A549 (cell line): ENCODE data around the gene RRP8. TPM values are rescaled to one million over a fixed set of nuclear protein-coding genes. Genes with fewer than 3 reads are reported as not detected.

ENCODE experiments used
- ATAC-seq, 2 experiments: fragments of 200-7000 bp in 1 of 2; fragments of >200 bp in 1 of 2; cut with Nextera tagmentation in 1 of 2; cut with Tn5 transposase in 1 of 2; 3 replicates each; pipeline versions ENCODE4 v1.8.0 to v1.9.1; 2018 to 2020; ENCODE audit warnings: mild to moderate bottlenecking in 1 of 2, moderate library complexity in 1 of 2
- CTCF ChIA-PET: fragments of 300-600 bp; sonication (Branson Sonifier 250); formaldehyde crosslinking; extraction: SDS; loops from one replicate; lab custom pipeline; 2021; ENCODE audit warnings: antibody characterized with exemption, inconsistent platforms; lab: Yijun Ruan, JAX
- POLR2A ChIA-PET: fragments of 350-600 bp; formaldehyde crosslinking; extraction: SDS; loops from one replicate; lab custom pipeline; 2021; ENCODE audit warnings: antibody characterized with exemption, inconsistent platforms; lab: Yijun Ruan, JAX
- DNase-seq, 2 experiments: peaks; one replicate each; pipeline versions ENCODE4 v3.0.0 to v3.0.0-alpha.2; 2011 to 2016; ENCODE audit warnings: low read depth in 1 of 2, low spot score in 1 of 2
- FAIRE-seq: peaks from 2 replicates; lab custom pipeline; 2011; peaks lifted over from hg19 to GRCh38; lab: Jason Lieb, UNC
- H3K27ac ChIP-seq, 2 experiments: fragments of >200 bp; sonication (Bioruptor Twin); formaldehyde crosslinking; 3 replicates each; pipeline ENCODE4 v1.5.1; 2016 to 2017
- H3K4me1 ChIP-seq: fragments of >200 bp; sonication (Bioruptor Twin); formaldehyde crosslinking; 3 replicates; pipeline ENCODE4 v1.6.1; 2016
- H3K4me2 ChIP-seq: fragments of >200 bp; sonication (Bioruptor Twin); formaldehyde crosslinking; 3 replicates; pipeline ENCODE4 v1.6.1; 2016
- H3K4me3 ChIP-seq: fragments of >200 bp; sonication (Bioruptor Twin); formaldehyde crosslinking; 3 replicates; pipeline ENCODE4 v1.5.1; 2016
- H3K9me3 ChIP-seq: fragments of >200 bp; sonication (Bioruptor Twin); formaldehyde crosslinking; 3 replicates; pipeline ENCODE4 v1.6.1; 2016
- BHLHE40 ChIP-seq: IDR thresholded peaks from 2 replicates; pipeline ENCODE4 v1.6.1; 2012; ENCODE audit warnings: low read depth, low read length, inconsistent platforms
- CHD4 ChIP-seq: fragments of 200-600 bp; sonication (generic); IDR thresholded peaks from 2 replicates; pipeline ENCODE4 v1.6.1; 2016; ENCODE audit warnings: antibody characterized with exemption, mild to moderate bottlenecking, borderline replicate concordance
- EHF ChIP-seq: fragments of 250-450 bp; sonication (Bioruptor Pico); IDR thresholded peaks from 2 replicates; pipeline ENCODE4 v1.5.0; 2020; ENCODE audit warnings: mild to moderate bottlenecking
- ESRRA ChIP-seq: fragments of 150-350 bp; IDR thresholded peaks from 2 replicates; pipeline ENCODE4 v1.6.1; 2014; ENCODE audit warnings: mild to moderate bottlenecking, low read length, borderline replicate concordance
- HEYL ChIP-seq: fragments of 250-450 bp; sonication (Bioruptor Pico); IDR thresholded peaks from 2 replicates; pipeline ENCODE4 v1.8.0; 2021; ENCODE audit warnings: mild to moderate bottlenecking, moderate library complexity
- HOXB13 ChIP-seq: fragments of 250-450 bp; sonication (Bioruptor Pico); IDR thresholded peaks from 2 replicates; pipeline ENCODE4 v1.5.0; 2020; ENCODE audit warnings: low read depth, mild to moderate bottlenecking, moderate library complexity
- HOXB5 ChIP-seq: fragments of 250-450 bp; sonication (Bioruptor Pico); IDR thresholded peaks from 2 replicates; pipeline ENCODE4 v1.5.0; 2020; ENCODE audit warnings: mild to moderate bottlenecking, moderate library complexity
- JUN ChIP-seq, 2 experiments: fragments of >200 bp; sonication (Bioruptor Twin); formaldehyde crosslinking; IDR thresholded peaks; 2 replicates in 1 of 2; 3 replicates in 1 of 2; pipeline ENCODE4 v1.6.1; 2016 to 2017
- MAFK ChIP-seq: fragments of 450-650 bp; IDR thresholded peaks from 2 replicates; pipeline ENCODE4 v1.6.1; 2014; ENCODE audit not compliant: partially characterized antibody
- MAX ChIP-seq: IDR thresholded peaks from 2 replicates; pipeline ENCODE4 v1.6.1; 2012
- MYC ChIP-seq: IDR thresholded peaks from 2 replicates; pipeline ENCODE4 v1.6.1; 2012; ENCODE audit warnings: mild to moderate bottlenecking, inconsistent platforms, low read length, improper control_type of control experiment, borderline replicate concordance
- NPAS2 ChIP-seq: fragments of 250-450 bp; sonication (Bioruptor Pico); IDR thresholded peaks from 2 replicates; pipeline ENCODE4 v1.8.0; 2022; ENCODE audit warnings: mild to moderate bottlenecking, moderate library complexity, borderline replicate concordance
- NR3C1 ChIP-seq: fragments of >200 bp; sonication (Bioruptor Twin); formaldehyde crosslinking; IDR thresholded peaks from 3 replicates; pipeline ENCODE4 v1.6.1; 2017
- PHF8 ChIP-seq: fragments of 200-600 bp; sonication (generic); IDR thresholded peaks from 2 replicates; pipeline ENCODE4 v1.6.1; 2016; ENCODE audit warnings: low read depth, mild to moderate bottlenecking, antibody characterized with exemption, moderate library complexity, borderline replicate concordance
- POLR2AphosphoS2 ChIP-seq: conservative IDR thresholded peaks from 2 replicates; pipeline ENCODE4 v1.6.1; 2012; ENCODE audit warnings: low read length, improper control_type of control experiment, inconsistent platforms
- RARB ChIP-seq: fragments of 250-450 bp; sonication (Bioruptor Pico); IDR thresholded peaks from 2 replicates; pipeline ENCODE4 v1.8.0; 2021; ENCODE audit warnings: mild to moderate bottlenecking, moderate library complexity
- SREBF2 ChIP-seq: fragments of 450-650 bp; IDR thresholded peaks from 2 replicates; pipeline ENCODE4 v1.6.1; 2014; ENCODE audit warnings: mild to moderate bottlenecking, moderate library complexity
- USF2 ChIP-seq: fragments of 450-650 bp; IDR thresholded peaks from 2 replicates; pipeline ENCODE4 v1.6.1; 2014; ENCODE audit warnings: antibody characterized with exemption
- ZC3H11A ChIP-seq: fragments of 450-650 bp; IDR thresholded peaks from 2 replicates; pipeline ENCODE4 v1.6.1; 2014; ENCODE audit warnings: antibody characterized with exemption, mild to moderate bottlenecking
- ZNF302 ChIP-seq: fragments of 250-450 bp; sonication (Bioruptor Pico); IDR thresholded peaks from 2 replicates; pipeline ENCODE4 v1.9.0; 2021; ENCODE audit warnings: inconsistent platforms, mild to moderate bottlenecking, moderate library complexity
- ZSCAN20 ChIP-seq: fragments of 250-450 bp; sonication (Bioruptor Pico); IDR thresholded peaks from 2 replicates; pipeline ENCODE4 v1.8.0; 2022; ENCODE audit warnings: mild to moderate bottlenecking, moderate library complexity
- WGBS: methylation state at CpG from one replicate; pipeline ENCODE4 v1.1.6; 2017; ENCODE audit errors: missing lambda C conversion rate; 5-methylcytosine and 5-hydroxymethylcytosine counted together
- polyA plus RNA-seq, 4 experiments: library from polyadenylated mRNA; depleted of rRNA in 3 of 4; stranded (reverse); fragments of >200 nt; fragmentation: RNase III in 1 of 4; extraction: RNeasy Plus Mini Kit Qiagen cat#74134 plus additional on column Dnase treatment in 1 of 4; gene quantifications; 2 replicates in 3 of 4; 3 replicates in 1 of 4; pipeline ENCODE4 v1.2.3, GENCODE V29; 2011 to 2017
- TF ChIP-seq, protein P1 (sequence below): fragments of >200 bp; sonication (Bioruptor Twin); formaldehyde crosslinking; IDR thresholded peaks from 2 replicates; pipeline ENCODE4 v1.6.1; 2016

RRP8 gene
- polyA plus RNA-seq, 2 of the 4 experiments (the other 2 are of a cell fraction), result 14.5 to 25.9 TPM

DNA sequence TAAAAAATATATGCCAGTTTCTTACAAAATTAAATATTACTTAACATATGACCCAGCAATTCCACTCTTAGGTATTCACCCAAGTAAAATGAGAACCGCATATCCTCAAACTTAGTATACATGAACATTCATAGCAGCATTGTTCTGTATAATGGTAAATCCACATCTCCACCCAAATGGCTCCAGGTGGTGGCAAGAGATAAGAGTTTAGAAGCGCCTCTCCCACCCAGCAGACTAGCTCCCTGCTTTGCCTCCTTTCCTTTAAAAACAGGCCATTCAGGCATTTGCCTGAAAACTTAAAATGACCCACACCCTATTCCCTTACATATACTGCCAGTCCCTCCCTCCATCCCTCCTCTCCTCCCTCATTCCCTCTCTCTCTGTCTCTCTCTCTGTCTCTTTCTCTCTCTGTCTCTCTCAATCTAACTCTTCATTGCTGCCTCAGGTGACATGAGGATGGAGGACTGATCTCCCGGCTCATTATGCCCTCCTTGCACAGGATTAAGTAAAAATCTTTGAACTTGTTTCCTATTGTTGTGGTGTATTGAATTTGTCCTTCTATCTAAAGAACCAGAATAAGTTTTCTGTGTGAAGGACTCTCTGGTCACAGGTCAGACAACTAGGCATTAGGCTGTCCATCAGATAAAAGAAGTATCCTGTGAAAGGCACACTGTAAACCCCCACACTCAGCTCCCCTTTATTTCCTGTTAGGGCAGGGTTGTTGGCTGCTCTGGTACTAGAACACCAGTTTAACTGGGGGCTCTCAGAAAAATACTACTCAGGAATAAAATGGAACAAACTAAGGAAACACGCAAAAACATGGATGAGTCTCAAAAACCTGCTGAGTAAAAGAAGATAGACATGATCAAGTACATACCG is 48.3 kb downstream of the RRP8 start (continued):
- TF ChIP-seq USF2, result no peak
- TF ChIP-seq HEYL (CRISPR knock-in tag), result no peak
- TF ChIP-seq MYC, result no peak
- no peak for TF ChIP-seq CHD4

- POLR2A ChIA-PET, result no interaction called here
- no peaks in the 10 kb centered on the region for H3K4me1 ChIP-seq
- FAIRE-seq, result peak; percentile 67
These were observed 49.8 kb downstream of the RRP8 start for GRCh38 chr11:6553634-6554033.

DNA sequence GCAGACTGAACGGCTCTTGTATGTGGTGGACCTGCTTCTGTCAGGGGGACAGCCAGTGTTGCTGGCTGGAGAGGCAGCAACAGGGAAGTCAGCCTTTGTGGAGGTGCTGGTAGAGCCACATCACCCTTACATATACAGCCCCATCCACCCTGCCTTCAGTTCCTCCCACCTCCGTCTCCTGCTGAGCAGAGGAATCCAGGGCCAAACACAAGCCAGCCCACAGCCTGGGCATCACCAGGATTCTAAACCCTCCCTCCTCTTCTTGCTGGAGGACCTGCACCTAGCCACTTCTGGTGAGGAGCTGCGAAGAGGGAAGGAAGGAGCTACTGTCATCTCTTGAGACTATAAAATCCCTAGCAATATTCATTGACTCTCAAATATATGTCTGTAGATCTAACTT is 54.8 kb downstream of the RRP8 start:
- 79% methylated on average over 3 of the region's 3 CpGs for WGBS
- CTCF ChIA-PET, result interaction anchor here (1.3 to 10.0 kb wide), 2 partner anchors 17 to 157 kb away, joined by 4 to 95 read pairs; no protein-coding TSS in a partner anchor

More at GRCh38 chr11:6553634-6554033, 49.8 kb downstream of the RRP8 start:
- H3K4me3 ChIP-seq, result no peak overlapping the region
- TF ChIP-seq HOXB5 (no peak), EHF (CRISPR knock-in tag) (no peak), JUN (IDR thresholded peaks at IDR 0.05) (no peak), BHLHE40 (no peak), ZNF302 (CRISPR knock-in tag) (no peak), POLR2AphosphoS2 (no peak), ZC3H11A (no peak), NR3C1 (no peak)
- TF ChIP-seq, protein P1, sequence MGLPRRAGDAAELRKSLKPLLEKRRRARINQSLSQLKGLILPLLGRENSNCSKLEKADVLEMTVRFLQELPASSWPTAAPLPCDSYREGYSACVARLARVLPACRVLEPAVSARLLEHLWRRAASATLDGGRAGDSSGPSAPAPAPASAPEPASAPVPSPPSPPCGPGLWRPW, result no peak
- TF ChIP-seq, all 56 proteins: peak for 0
- Histone ChIP-seq H3K4me2 (no peak overlapping the region), H3K9me3 (no peaks in the 10 kb centered on the region), H3K27ac (no peak overlapping the region)
- ATAC-seq (no peak), DNase-seq (no peak)
- CTCF ChIA-PET, result interaction anchor here (1.3 kb wide), 1 partner anchor 14 kb away, joined by 4 read pairs; no protein-coding TSS in a partner anchor

More for the DNA sequence above, 54.8 kb downstream of the RRP8 start:
- Histone ChIP-seq H3K9me3 (no peaks in the 10 kb centered on the region), H3K4me1 (no peaks in the 10 kb centered on the region), H3K4me2 (no peak overlapping the region), H3K4me3 (no peak overlapping the region), H3K27ac (no peak overlapping the region)
- no peak; a peak in 1 of 6 replicates for ATAC-seq
- POLR2A ChIA-PET, result no interaction called here
- TF ChIP-seq USF2 (no peak), RARB (no peak), MAFK (no peak), ZSCAN20 (no peak), ESRRA (no peak), NPAS2 (CRISPR knock-in tag) (no peak), SREBF2 (no peak), MYC (no peak), PHF8 (no peak), HOXB13 (no peak), MAX (no peak)
- TF ChIP-seq, protein P1, result no peak
- no peak for FAIRE-seq
- no peak for DNase-seq
